HK-2 (cell line): ENCODE measurements around the gene KRTAP12-1.

Source experiments
- DNase-seq: peaks from one replicate; pipeline ENCODE4 v3.0.0-alpha.2; 2018; ENCODE audit not compliant: unreplicated experiment

The KRTAP12-1 gene, protein sequence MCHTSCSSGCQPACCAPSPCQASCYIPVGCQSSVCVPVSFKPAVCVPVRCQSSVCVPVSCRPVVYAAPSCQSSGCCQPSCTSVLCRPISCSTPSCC

DNA sequence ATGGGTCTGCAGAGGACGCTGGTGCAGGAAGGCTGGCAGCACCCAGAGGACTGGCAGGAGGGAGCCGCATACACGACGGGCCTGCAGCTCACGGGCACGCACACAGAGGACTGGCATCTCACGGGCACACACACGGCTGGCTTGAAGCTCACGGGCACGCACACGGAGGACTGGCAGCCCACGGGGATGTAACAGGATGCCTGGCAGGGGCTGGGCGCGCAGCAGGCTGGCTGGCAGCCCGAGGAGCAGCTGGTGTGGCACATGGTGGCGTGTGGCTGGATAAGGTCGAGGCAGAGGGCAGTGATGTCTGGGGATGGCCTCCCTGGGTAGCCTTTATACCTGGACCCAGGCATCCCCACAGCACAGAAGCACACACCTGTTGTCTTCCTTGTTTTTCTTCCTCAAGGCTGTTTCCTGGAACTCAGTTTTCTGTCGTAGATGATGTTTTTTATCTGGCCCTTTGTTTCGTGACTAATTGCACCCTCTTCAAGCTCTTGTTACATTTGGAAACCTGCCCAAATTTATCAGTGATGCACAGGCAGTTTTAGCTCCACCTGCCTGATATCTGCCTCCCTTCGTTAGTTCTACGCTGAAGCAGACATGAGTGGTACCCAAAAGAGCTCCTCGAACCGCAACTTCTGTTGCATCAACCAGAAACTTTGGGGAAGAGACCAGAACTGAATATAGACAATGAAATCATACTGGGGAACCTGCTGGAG is at the start of gene KRTAP12-1:
KRTAP12-1 (minus strand) TSS at position 303 of the 719 bp plus-strand sequence; CDS start at position 263, 40 bp downstream.
- no peak for DNase-seq

DNA sequence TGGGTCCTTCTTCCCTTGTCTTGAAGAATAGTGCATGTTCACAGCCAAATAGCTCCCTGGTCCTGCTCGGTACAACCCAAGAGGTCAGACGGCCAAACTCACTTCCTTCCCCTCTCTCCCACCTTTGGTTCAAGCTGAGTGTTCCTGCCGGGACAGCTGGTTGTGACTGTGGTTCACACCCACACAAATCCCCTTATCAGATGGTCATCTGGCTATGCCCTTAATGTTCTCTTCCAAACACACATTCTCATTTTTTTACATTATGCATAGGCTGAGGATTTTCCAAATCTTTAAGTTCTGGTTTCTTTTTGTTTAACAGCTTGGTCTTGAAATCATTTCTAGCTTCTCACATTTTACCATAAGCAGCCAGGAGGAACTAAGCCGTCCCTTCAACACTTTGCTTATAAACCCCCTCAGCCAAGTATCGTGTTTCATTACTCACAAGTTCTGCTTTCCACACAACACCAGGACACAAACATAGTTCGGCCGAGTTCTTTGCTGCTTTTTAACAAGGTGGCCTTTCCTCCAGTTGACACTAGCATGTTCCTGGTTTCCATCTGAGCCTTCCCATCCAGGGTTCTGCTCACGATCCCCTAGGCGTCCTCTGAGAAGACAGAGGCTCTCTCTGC is 49.1 kb upstream of the KRTAP12-1 start:
- no peak for DNase-seq

DNA sequence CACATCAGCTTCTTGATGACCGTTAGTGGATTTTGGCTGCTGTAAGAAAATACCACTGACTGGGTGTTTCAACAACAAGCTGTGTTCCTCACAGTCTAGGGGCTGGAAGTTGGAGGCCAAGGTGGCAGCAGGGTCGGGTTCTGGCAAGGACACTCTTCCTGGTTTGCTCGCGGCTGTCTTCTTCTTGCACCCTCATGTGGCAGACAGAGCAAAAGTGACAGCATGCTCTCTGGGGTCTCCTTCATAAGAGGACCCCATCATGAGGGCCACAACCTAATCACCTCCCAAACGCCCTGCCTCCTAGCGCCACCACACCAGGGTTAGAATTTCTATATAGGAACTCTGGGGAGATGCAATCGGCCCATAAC is 48.0 kb upstream of the KRTAP12-1 start:
- no peak for DNase-seq

DNA sequence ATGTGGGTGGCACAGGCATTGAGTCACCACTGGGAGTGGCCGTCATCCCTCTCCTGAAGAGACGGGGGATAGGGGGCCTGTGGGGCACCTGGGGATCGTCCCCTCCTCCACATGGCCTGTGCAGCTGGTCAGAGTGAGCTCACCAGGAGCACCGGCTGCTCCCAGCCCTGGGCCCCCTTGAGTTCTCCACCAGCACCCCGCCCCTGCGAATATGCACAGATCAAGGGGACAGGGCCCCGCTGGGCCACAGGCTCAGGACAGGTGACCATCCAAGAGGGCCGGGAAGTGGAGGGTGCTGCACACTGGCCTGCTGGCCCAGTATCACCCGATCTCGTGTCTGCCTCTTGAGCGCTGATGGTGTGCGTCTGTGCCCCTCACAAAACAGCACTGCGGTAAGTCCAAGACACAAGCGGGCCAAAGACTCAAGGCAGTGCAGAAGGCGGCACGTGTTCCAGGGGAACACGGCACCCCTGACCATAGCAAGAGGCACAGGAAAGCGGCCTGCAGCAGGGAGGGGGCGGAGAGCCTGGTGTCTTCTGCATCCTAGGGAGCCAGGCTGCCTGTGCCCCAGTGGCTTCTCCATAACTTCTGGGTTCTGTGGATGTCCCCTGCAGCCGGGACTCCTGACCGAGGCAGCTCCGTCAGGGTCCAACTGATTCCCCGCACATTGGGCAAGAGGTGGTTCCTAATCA is 47.5 kb upstream of the KRTAP12-1 start:
- no peak for DNase-seq

DNA sequence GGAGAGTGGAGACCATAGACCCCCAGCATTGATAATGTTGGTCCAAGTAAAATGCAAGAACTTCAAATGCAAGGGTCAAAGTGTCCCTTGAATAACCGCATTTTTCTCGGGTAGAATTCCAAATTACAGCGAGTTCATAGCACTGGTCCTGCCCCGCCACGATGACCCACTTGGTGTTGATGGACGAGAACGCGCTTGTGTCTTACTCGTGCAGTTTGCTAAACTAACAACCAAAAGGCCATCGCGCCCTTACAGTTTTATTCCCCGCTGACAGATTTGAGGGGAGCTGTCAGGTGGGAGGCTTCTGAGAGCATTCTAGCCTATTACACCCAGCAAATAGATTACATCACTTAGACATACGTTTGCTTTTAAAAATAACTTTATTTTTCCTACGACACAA is 46.8 kb upstream of the KRTAP12-1 start:
- DNase-seq = no peak

DNA sequence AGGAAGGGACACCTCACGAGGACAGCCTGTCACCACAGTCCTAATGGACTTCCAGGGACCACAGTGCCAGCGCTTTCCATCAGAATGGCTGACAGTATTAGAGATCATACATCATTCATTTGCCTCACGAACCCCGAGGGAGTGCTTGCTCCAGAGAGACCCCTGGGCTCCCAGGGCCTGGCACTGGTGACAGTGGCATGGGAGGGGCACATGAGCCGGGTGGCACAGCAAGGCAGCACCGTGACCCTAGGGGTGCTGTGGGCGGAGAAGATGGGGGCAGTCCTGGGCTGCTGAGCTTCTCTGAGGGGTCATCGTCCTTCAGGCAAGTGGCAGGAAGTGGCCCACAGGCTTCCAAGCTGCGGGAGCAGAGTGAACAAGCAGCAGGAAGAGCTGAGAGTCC is 45.8 kb upstream of the KRTAP12-1 start:
- DNase-seq = no peak

DNA sequence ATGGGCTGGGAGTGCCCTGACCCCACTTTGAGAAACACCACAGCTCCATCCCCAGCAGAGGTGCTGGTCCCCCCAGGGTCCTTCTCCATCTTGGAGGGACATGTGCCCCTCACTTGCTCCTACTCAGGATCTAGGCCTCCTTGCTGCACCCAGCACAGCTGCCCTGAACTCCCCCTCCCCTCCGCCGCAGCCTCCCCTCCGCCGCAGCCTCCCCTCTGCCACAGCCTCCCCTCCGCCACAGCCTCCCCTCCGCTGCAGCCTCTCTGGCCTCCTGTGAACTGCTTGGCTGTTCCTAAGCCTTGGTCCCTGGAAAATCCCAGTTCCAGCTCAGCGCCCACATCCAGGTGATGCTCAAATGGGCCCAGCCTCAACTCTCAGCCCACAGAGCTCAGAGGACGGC is 45.4 kb upstream of the KRTAP12-1 start:
- DNase-seq = no peak

DNA sequence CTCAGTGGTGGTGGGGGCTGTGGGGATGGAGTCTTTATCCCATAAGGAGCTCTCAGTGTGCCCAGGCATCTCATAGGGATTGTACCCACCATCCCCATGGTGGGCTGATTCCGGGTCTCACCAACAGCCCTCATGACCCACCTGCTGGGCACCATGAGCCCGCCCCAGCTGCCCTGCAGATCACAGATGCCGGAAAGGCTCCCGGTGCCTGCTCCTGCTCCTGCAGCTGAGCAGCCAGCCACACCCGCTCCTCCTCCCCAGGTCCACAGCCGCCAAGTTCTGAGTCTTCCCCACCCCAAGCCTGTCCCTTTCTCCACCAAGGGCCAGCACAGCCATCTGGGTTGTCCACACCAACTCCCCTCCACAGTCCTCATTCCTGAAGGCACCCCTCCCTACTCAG is 44.9 kb upstream of the KRTAP12-1 start:
- no peak for DNase-seq

DNA sequence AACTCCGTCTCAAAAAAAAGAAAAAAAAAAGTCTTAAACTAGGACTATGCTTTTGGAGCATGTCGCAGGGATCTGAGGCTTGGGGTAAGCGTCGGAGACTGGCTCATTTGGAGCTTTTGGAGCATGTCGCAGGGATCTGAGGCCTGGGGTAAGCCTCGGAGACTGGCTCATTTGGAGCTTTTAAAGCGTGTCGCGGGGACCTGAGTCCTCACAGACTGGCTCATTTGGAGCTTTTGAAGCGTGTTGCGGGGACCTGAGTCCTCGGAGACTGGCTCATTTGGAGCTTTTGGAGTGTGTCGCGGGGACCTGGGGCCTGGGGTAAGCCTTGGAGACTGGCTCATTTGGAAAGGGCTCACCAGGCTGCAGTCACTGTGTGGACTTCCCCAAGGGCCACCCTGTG is 43.0 kb upstream of the KRTAP12-1 start:
- no peak for DNase-seq

DNA sequence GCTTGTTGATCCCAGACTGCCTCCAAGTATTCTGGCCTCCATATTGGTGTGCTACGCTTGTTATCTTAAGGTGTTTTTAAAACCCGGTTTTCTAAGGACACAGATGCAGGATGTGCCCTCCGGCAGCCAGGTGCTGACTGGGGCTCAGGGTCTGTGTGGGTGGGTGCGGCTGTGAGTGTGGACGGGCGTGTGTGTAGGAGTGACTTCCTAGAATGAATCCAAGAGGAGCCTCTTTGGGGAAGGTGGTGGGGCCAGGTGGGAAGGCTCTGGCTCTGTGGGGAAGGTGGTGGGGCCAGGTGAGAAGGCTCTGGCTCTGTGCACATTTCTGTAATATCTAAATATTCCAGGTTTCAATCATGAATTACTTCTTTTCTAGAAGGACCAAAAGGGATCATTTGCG is 42.2 kb upstream of the KRTAP12-1 start:
- DNase-seq = no peak

DNA sequence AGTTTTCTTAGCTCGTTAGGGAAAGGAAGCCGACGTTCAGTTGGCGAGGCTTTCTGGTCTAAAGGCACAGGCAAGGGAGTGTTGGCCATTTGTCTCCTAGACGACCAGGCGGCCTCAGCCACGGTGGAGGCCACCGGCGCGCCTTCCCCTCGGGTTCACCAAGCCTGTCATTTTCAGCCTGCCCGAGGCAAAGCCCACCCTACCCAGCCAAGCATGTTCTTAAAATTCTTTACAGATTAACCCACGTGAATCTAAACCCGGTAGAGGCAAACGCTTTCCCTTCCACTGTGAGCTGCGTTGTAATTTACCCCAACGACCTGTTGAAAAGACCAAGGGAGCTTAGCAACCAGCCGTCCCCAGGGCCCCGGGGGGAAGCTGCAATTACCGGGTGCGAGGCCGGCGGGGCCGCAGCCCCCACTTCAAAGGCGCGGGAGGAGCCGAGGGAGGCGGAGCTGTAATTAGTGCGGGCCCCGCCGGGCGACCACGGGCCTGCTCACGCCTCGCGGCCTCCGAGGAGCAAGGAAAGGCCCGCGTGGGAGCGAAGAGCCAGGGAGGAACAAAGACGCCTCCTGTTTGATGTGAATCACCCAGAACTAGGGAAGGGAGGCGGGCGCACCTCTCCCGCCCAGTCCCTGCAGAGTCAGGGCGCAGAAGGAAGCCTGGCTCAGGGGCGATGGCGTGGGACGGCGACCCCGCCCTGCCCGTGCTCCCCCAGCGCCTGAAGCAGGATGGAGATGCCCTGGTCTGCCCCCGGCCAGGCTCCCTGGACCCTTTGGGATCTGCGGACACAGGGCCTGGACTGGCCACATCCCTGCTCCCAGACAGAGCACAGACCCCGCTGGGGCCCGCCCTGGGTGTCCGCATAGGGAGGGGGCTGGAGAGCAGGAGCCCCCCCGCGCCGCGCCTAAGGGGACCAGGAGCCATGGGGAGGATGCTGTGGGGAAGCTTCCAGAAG is 41.5 kb upstream of the KRTAP12-1 start:
- no peak for DNase-seq

DNA sequence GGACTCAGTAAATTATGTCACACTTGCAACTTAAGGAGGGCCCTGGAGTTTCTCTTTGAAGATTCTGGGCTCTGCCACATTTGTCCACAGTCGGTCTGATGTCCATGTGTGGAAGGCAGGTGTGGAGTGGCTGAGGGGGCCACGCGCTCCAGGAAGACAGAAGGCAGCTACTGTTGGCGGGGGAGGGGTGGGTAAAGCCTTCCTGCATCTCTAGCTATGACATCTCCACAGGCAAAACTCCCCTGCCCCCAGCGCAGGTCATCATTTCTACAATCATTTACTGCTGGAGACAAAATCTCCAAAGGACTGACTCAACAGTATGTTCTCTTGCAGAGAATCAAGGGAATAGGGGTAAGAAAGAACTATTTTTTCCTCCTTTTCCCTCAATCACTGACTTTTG is 40.8 kb upstream of the KRTAP12-1 start:
- no peak for DNase-seq

DNA sequence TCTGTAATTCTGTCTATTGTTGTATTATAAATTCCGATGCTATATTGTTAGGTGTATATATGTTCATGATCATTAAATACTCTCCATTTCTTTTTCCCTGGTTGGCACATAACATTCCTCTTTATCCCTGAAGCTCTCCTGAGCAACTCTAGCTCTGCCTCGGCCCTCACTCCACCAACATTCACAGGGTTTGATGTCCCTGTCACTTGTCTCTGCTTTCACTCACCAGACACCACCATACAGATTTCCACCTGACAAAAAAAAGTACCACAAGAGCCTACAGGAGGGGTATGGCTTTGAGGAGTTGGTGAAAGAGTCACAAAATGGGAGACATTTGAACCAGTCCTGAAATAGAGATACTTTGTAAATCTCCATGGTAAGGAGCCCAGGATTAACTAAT is 38.2 kb upstream of the KRTAP12-1 start:
- DNase-seq = no peak

DNA sequence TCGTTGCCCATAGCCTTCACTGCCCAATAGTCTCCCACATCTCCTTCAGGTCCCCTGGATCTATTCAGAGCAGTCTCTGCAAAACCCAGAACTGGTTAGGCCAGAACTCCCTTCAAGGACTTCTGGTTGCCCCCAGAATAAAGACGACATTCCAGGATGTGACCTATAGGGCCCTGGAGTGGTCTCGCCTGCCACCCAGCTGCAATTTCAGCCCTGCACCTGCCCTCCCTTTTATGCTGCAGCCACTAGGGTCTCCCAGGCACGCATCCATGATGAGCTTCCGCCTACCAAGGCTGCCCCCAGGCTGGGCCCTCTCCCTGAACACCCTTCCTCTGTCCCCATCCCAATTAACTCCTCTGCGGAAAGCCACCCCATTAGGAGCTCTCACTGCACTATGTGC is 36.6 kb upstream of the KRTAP12-1 start:
- DNase-seq = no peak

DNA sequence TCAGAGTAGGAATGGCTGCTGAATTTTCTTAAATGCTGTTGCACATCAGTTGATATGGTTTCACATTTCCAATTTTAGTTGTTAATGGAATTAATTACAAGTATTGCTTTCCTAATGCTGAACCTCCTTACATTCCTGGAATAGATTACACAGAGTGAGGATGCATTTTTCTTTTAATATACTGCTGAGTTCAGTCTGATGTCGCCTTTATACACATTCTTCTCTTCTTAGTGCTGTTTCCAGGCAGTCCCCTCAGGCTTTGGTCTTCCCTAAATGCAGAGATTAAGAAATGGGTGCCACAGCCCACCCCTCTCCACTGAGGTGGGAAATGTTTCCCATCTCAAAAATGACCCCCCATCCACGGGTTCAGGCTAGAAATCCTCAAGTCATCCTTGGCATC is 36.1 kb upstream of the KRTAP12-1 start:
- no peak for DNase-seq

DNA sequence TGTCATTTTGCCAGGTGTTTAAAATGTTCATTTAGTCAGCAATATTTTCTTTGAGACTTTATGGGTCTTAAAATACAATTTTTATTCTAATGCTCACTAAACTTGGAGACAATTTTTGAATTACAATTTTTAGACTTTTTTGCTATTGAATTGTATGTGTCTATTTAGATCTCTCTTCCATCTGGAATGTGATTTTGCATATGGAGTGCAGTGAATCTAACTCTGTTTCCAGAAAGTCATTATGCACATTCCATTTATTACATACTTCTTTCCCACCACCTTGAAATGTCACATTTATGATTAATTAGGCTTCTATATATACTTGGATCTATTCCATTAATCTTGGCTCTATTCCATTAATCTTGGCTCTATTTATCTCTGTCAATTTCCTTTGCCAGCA is 35.0 kb upstream of the KRTAP12-1 start:
- no peak for DNase-seq

DNA sequence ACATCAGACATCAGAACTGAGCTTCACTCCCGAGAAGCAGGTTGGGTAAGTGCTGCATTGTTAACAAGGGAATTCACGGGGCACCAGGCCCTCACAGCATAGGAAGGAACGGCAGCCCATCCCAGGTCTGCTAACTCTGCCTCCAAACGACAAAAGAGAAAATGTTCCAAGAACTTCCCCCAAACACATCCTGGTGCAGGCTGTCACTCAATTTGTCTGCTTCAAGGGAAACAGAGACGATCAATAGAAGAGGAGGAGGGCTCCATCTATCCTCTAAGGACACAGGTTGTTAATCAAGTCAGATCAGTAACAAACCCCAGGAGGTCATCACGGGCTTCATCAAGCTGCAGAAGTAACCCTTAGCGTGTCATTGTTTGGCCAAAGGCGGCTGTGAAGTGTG is 32.9 kb upstream of the KRTAP12-1 start:
- DNase-seq = no peak

DNA sequence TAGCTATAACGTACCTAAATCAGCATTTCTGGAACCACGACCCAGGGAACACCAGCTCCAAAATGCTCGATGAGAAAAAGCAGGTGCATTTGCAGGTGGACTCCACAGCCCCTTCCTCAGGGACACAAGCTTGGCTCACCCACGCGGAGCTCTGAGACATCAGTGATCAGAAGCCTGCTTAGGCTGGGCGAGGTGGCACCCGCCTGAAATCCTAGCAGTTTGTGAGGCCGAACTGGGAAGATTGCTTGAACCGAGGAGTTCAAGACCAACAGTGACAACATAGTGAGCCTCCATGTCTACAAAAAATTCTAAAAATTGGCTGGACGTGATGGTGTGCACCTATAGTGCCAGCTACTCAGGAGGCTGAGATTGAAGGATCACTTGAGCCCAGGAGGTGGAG is 31.9 kb upstream of the KRTAP12-1 start:
- DNase-seq = no peak

DNA sequence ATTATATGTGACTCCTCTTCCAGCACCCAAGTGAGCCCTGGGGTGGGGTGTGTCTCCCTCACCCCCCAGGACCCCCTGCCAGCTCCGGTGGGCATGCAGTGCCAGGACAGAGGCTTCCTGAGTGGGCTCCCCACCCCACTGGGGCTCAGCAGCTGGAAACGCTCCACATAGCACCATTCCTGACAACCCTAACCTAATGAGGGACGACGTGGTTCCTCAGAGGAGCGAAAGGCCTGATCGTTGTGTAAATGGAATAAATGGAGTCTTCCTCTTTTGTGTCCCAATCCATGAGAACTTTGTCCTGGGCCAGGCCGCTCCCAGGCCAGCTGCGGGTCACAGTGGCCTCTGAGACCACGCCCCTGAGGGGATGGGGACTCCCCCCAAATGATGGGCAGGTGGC is 31.2 kb upstream of the KRTAP12-1 start:
- DNase-seq = no peak

DNA sequence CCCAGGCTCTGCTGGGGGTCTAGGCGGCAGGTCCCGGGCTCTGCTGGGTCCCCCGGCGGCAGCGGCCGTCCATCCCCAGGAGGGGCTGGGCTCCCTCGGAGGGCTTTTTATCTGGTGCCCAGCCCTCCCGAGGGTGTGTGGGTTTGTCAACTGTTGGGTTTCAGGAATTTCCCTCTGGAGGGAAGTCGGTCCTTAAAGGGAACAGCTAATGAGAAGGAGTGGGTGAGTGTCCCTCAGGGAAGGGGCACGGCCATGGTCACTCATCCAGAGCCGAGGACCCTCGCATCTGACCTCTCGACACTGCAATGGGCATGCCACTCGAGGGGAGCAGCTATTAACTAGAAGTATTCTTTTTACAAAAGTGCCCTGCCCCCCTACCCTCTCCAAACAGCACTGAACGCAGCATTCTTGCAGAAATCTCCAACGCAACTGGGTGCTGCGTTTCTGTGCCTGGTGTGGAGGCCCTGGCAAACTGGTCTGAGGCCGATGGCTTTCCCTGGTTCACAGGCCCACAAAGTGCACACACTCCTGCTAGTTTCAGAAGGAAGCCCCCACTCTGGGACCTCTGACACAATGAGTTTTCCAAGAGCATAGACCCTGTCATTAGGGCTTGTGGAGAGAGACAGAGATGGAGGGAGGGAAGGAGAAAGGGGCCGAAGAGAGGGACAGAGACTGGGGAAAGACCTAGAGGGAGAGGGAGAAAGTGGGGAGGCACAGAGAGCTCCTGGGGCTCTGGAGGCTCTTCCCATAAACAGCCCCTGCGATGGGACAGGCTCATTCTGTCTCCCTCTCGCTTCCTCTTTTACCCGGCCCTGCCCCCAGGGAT is 30.5 kb upstream of the KRTAP12-1 start:
- DNase-seq = no peak
